ENCODE results near the gene SLC7A5.
"Not testable (repeated sequence)": the region's sequence is repeated elsewhere in the genome, so short reads cannot be mapped to it uniquely, and the experiment has no call there.

The SLC7A5 gene

DNA sequence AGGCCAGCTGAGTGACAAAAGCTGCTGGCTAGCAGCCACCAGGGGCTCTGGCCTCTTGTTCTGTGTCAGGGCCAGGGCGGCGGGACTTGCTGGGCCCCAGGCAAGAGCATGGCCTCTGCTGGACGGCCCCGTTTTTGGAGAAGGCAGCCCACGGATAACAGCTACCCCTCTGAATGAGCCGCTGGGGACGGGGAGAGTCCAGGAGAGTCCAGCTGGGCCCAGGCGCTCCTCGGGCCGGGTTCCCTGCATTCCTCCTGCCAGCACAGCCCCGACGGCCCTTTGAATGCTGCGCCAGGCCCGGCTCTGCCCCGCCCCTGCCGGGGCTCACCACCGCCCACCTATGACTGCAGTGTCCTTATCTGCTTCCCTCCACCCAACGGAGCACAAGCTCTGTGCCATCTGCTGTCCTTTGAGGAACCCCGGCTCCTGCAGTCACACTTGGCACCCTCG is 33.4 kb downstream of the SLC7A5 start:
- FAIRE-seq (no peak), DNase-seq (ENCODE audit: low spot score) (no peak)

DNA sequence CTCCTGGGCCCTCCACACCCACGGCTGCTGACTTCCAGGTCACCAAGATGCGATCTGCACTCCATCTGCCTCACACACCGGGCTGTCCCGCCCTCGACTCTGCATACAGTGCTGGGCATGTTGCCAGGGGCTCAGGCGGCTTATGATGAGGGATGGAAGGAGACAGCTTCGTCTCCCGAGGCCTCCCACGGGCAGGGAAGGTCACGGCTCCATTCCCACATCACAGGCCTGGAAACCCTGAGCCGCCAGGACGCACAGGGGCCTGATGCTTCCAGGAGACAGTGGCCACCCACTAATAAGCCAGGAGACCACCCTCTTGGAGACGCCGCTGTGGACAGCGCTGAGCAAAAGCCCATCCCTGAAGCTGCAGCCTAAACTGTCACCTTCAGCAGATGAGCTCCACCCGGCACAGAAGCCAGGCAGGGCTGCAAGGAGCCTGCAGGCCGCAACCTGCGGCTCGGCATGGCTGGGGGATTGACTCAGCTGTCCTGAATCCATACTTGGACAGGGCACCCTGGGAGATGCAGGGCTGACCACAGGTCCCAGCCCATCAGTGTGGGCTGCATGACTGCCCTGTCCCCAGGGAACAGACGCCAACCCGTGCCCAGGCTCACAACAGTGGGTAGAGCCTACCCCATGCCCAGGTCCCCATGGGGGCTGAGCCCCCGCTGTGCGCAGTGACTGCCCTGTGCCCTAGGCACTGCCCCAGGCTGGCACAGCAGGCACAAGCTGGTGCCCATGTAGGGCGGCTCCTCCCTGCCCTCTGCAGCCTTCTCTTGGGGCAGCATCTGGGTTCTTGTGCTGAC is 34.4 kb downstream of the SLC7A5 start:
- no peak for FAIRE-seq
- no peak for DNase-seq (ENCODE audit: low spot score)

DNA sequence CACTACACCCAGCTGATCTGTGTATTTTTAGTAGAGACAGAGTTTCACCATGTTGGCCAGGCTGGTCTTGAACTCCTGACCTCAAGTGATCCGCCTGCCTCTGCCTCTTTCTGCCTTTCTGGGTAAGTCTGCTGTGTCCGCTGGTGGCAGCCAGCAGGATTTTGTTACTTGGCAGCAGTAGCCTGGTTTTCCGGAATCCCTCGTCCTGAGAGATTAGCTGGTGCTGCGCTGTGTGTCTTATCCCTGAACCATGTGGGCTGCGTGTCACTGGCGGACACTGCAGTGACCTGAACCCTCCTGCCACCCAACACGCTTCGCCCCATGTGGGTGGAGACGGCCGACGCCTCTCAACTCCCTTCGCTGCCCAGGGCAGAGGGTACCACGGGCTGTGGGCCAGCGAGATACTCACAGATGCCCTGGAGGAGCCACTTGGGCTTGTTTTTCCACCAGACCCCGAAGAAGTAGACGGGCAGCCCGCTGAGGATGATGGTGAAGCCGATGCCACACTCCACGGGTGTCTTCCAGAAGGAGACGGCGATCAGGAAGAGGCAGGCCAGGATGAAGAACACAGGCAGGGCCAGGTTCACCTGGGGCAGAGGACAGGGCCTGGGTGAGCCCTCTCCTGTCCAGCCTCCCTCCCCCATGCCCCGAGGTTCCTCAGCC is 35.2 kb downstream of the SLC7A5 start:
- no peak for FAIRE-seq

DNA sequence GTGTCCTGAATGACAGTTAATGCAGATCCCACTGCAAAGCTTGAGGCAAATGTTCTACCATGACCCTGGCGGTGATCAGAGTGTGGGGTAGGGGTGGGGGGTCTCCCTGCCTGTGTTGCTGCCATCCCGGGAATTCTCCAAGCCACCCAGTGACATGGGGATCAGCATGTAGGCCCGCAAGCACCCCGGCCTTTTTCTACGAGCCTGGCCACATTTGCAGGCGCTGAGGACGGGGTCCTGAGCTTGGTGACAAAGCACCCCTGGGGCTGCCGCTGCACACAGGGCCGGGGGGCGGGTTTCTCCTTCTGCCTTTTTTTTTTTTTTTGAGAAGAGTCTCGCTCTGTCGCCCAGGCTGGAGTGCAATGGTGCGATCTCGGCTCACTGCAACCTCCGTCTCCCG is 35.8 kb downstream of the SLC7A5 start:
- no peak for FAIRE-seq
- no peak for DNase-seq (ENCODE audit: low spot score)

More for the DNA sequence above, 35.2 kb downstream of the SLC7A5 start:
- DNase-seq (ENCODE audit: low spot score), result no peak

DNA sequence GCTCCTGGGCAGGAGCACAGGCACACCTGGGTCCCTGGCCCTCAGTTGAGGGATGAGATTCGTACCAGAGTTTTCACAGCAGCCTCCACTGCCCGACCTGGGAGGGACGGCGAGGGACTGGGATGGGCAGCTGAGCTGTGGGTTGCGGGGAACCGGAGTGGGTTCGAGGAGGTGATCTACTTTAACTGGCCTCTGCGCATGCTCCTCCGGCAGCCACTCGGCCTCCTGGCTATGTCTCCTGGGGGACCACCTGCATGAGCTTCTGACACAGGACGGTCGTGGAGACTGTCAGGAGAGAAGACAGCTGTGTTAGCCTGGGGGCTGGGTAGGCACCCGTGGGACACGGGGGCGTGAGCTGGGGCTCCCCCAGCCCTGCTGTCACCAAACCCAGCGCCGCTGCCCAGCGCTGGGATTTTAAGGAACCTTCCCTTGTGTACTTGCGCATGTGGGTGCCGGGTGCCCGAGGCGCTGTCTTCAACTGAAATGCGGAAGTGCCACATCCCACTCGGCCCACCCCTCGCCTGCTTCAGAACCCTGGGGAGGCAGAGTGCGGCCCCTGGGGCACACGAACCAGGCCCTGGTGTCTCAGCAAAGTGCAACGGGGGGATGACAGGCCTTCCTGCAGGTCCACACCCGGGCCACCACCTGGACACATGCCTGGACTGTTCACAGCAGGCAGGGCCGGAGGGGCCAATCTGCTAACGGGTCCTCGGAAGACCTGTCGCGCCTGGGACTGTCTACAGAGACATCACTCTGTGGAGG is 36.4 kb downstream of the SLC7A5 start:
- FAIRE-seq, result no peak
- DNase-seq (ENCODE audit: low spot score), result no peak

DNA sequence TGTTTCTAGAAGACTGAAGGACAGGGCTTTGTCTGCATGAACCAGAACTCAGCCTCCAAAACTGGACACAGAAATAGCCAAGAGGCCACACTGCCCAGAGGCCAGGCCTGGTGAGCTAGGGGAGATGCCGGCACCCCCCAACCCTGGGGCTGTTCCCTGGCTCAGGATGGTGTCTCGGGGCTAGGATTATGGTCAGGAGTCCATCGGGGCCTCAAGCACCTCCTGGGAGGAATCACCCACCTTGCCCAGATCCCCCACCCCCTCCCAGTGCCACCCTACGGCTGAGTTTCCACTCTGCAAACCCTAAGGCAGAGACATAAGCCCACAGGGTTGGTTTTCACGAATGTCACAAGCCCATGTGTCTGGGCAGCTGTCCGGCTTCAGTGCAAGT is 37.2 kb downstream of the SLC7A5 start:
- FAIRE-seq (no peak), DNase-seq (ENCODE audit: low spot score) (no peak)

DNA sequence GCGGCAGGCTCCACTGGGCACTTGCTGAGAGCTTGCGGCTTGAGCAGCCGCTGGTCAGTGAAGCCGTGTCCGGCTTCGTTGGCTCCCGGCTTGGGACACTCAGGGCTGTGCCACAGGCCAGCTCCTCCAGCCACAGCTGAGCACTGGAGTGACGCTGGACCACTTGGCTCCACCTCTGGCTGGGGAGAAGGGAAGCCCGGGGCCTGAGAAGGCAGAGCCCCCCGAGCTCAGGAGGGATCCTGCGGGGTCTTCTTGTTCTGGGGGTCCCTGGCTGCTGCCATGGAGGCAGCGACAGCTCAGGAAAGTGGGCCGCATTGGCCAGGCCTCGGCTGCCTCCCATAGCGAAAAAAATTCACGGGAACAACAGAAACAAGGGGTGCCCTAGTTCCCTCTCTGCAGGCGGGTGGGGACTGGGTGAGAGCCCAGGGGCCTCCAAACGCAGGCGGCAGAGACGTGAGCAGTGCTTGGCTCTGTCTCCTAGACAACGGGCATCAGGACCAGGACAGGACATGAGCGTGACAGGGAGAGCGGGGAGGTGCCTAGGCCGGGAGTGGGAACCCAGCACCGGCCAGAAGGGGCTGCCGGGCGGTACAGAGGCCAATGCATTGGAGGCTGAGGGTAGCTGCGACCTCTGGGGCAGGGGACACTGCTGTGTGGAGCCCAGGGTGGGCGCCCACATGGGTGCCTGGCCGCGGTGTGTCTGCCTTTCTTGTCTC is 37.7 kb downstream of the SLC7A5 start:
- no peak for FAIRE-seq
- DNase-seq (ENCODE audit: low spot score), result no peak

DNA sequence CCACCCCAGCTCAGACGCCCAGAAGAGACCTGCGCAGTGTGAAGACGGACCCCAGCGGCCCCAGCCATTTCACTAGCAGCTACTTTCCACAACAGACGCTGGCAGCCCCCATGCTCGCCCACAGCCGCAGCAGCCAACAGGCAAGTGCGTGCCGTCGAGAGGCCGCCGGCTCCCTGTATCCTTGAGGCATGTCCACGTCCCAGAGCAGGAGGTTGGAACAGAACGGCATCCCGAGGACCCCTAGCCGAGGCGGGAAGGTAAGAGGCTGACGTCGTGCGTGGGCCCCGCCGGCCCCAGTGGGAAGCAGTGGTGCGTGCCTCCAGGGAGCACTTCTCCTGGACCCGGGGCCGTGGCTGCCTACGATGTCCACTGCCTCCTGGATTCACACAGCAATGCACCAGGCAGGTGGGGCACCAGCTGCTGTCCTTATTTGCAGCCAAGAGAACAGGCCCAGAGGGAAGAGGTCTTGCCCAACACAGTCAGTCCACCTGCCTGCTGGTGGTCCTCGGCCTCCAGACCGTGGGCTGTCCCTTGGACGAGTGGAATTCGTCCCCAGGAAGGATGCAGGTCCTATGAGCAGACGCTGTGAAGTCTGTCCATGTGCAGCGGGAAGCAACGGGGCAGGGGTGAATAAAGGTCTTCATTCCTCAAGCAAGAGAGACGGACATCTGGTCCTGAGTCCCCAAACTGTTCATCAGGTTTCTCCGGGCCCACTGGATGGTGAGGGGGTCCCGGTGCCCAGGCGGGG is 38.5 kb downstream of the SLC7A5 start:
- DNase-seq (ENCODE audit: low spot score), result no peak

DNA sequence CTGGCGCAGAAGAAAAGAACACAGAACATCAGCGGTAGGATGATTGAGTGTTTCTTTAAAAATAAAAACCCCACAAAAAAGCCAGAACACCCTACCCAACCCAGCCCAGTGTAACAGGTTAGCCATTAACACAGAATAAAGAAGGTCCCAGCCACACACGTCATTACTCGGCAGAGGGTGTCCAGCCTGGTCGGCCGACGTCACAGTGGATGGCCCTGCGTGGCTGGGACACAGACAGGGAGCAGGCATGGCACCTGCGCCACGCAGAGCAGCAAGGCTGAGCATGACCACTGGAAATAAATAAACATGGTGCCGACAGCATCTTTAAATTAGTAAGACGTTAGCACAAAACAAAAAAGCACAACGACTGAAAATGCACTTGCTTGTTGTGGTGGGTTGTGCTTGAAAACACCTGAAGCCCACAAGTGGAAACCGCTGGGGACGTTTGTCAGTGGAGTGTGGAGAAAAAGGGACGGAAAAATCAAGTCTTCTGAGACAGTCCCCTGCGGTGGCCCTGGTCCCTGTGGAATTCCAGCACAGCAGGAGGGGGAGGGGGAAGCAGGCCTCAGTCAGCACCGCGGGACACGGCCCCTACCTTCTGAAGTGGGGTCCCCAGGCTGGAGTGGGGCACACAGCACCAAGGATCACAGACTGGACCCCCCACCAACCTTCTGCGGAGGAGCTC is 39.2 kb downstream of the SLC7A5 start:
- DNase-seq (ENCODE audit: low spot score), result no peak
- FAIRE-seq, result no peak

More for the DNA sequence above, 38.5 kb downstream of the SLC7A5 start:
- FAIRE-seq, result no peak

DNA sequence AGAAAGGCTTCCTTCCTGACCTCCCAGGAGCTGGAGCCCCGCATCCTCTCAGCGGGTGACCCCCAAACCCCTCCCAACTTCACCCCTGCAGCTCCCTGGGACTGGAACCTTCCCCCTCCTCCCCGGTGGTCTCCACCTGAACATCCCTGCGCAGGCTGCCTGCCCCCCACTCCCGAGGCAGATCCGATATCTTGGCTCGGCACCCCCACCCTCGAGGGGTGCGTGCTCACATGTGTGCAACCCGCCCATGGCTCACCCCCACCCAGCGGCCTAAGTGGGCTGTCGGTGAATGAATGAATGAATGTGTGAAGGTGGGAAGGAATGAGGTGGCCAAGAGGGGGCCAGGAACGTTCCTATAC is 39.7 kb downstream of the SLC7A5 start:
- no peak for FAIRE-seq
- no peak for DNase-seq (ENCODE audit: low spot score)

DNA sequence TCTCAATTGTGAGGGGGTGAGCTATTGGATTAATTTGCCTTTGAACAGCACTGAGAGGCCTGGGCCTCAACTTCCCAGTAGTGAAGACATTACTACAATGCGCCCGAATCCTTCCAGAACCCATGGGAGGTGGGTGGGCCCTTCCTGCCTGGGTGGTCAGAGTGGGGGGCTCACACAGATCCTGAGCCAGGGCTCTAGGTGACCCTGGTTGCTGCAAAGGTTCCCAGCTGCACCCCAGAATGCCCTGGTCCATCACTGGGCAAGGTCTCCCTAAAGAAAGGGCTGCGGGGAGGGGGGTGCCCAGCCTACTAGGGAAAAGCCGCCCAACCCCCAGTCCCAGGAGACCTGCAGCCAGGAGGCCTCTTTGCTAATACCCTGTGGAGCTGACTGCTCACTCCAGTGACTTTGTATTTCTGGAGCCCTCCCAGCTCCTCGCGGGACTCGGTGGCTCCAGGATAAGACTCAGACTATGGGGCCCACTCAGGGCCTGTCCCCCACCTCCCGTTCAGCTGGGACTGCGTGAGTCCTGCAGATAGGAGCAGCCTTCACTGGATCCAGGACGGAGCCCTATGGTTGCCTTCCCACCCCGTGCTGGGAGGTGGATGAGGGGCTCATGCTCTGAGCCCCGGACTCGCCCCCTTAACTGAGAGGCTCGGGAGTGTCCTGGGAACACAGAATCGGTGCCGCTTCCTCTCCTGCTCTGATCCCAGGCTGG is 40.2 kb downstream of the SLC7A5 start:
- FAIRE-seq, result no peak

DNA sequence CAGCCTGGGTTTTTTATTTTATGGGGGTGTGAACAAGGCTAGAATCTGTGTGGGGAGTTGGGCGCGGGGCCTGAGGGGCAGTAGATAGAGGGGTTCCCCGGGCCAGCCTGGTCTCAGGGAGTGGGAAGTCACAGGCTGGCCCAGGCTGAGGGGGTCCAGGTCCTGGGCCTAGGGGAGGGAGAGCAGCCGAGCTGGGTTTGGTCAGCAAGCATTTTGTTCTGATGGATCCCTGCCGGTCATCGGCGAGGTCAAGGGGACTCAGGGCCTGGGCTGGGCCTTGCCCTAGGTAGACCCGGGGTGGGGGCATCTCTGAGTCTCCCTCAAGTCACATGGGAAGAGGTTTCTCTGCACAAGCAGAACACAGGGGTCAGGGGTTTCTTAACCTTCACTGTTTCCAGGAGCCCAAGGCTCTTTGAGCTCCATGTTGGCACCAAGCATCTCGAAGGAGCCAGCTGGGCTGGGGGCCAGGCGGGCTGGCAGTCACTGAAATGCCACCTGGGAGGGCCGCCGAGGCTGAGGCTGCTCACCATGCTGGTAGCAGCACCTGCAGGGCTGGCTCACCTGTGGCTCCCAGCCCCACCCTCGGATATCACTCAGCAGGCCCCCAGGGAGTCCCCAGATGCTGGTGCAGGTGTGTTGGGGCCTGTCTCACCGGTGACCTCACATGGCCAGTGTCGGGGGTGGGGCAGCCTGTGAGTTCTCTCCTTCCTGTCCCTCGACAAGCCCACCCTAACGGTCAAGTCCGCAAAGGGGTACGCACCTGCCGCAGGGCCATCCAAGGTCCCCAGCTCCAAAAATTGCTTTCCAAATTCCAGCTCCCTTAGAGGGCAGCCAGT is 41.0 kb downstream of the SLC7A5 start:
- FAIRE-seq, result no peak

More for the DNA sequence above, 40.2 kb downstream of the SLC7A5 start:
- DNase-seq (ENCODE audit: low spot score), result no peak

DNA sequence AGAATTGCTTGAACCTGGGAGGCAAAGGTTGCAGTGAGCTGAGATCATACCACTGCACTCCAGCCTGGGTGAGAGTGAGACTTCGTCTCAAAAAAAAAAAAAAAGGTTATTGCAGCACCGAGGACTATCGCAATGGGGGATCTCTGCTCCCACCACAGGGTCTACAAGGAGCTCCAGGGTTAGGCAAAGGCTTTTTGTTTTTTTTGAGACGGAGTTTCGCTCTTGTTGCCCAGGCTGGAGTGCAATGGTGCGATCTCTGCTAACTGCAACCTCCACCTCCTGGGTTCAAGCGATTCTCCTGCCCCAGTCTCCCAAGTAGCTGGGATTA is 41.8 kb downstream of the SLC7A5 start:
- DNase-seq (ENCODE audit: low spot score); FAIRE-seq: not testable (repeated sequence)

More for the DNA sequence above, 41.0 kb downstream of the SLC7A5 start:
- no peak for DNase-seq (ENCODE audit: low spot score)

DNA sequence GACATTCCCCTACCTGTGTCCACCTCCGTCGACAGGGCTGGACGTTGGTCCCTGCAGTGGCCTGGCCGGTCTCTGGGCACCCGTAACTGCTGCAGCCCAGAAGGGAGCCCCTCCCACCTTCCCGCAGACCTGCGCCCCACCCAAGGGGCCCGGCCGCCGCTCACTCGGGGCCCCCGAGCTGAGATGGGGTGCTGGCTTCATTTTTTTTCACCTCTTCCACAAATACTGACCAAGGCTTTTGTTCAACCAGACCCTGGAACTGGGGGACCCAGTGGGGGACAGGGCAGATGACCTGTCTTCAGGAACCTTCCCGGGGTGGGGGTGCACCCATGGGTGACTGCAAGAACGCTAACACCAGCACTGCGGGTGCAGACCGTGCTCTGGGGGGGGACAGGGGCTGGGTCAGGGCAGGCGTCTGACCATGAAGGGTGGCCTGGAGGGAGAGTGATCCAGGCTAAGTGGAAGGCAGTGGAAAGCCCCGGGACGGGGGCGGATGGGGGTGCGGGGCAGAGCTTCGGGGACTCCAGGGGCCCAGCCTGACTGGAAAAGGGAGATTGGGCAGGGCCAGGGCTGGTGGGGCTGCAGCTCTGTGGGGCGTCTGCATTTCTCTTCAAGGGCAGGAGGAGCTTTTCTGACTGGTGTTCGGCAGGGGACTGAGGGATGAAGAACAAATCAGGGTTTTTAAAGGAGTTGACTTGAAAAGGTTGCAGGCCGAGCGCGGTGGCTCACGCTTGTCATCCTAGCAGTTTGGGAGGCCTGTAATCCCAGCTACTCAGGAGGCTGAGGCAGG is 42.3 kb downstream of the SLC7A5 start:
- DNase-seq (ENCODE audit: low spot score) (no peak), FAIRE-seq (no peak)

DNA sequence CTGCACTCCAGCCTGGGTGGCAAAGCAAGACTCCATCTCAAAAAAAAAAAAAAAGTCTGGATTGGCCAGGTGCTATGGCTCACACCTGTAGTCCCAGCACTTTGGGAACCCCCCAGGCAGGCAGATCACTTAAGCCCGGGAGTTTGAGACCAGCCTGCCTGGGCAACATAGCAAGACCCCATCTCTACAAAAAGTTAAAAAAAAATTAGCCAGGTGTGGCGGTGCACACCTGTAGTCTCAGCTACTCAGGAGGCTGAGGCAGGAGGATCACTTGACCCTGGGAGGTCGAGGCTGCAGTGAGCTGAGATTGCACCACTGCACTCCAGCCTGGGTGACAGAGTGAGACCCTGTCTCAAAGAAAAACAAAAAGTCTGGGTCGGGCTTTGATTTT is 42.9 kb downstream of the SLC7A5 start:
- not testable (repeated sequence) for FAIRE-seq; DNase-seq (ENCODE audit: low spot score)

DNA sequence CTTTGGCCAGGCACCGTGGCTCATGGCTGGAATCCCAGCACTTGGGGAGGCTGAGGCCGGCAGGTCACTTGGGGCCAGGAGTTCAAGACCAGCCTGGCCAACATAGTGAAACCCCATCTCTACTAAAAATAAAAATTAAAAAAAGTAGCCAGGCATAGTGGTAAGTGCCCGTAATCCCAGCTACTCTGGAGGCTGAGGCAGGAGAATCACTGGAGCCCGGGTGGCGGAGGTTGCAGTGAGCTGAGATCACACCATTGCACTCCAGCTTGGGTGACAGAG is 43.5 kb downstream of the SLC7A5 start:
- FAIRE-seq; DNase-seq (ENCODE audit: low spot score): not testable (repeated sequence)

DNA sequence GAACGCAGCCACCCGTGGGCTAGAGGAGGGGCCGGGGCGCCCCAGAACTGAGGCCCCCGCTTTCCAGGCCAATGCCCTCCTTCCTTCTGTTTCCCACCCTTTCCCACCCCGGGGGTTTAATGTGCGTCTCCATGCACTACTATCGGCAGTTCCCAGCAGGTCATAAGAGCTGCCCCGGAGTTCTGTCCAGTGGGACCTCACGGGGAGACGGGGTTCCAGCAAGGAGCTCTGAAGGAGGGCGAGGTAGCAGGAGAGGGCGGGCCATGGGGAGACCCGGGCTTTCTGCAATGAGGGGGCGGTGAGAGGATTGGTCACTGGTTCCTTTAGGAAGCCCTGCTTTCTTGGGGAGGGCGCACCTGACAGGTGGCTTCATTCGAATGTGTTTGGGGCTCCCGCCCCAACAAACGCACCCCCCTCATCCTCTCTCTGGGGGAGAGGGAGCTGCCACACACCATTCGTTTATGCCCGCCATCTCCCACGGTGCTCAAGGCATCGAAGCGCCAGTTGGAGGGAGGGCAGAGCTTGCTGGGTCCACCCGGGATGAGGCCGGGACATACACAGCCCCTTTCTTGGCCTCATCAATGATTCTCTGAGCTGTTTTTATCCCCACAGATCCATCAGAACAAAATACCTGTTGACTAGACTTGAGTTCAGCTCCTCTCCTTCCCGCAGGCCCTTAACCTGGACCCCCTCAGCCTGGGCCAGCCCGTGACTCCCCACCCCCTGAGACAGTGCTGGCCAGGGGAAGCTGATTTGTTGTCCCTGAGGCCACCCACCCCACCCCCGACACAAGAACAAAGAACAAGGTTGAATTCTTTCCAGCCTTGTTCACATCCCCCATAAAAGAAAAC is 44.1 kb downstream of the SLC7A5 start:
- no peak for DNase-seq (ENCODE audit: low spot score)
- no peak for FAIRE-seq
